A549 treated with RU486 at 1 μM for 4 hours (cell line): ENCODE data around the gene TCP1. TPM values are rescaled to one million over a fixed set of nuclear protein-coding genes. Genes with fewer than 3 reads are reported as not detected.

Experiments
- total RNA-seq: library from RNA; stranded (reverse); fragments of 200-300 nt; extraction: Qiagen RNA extraction; gene quantifications from 5 replicates; pipeline ENCODE4 v1.2.3, GENCODE V29; 2022; ENCODE audit warnings: low read depth

Gene TCP1
- total RNA-seq, result 221 to 254 TPM (median 244 TPM) in 5 replicates

DNA sequence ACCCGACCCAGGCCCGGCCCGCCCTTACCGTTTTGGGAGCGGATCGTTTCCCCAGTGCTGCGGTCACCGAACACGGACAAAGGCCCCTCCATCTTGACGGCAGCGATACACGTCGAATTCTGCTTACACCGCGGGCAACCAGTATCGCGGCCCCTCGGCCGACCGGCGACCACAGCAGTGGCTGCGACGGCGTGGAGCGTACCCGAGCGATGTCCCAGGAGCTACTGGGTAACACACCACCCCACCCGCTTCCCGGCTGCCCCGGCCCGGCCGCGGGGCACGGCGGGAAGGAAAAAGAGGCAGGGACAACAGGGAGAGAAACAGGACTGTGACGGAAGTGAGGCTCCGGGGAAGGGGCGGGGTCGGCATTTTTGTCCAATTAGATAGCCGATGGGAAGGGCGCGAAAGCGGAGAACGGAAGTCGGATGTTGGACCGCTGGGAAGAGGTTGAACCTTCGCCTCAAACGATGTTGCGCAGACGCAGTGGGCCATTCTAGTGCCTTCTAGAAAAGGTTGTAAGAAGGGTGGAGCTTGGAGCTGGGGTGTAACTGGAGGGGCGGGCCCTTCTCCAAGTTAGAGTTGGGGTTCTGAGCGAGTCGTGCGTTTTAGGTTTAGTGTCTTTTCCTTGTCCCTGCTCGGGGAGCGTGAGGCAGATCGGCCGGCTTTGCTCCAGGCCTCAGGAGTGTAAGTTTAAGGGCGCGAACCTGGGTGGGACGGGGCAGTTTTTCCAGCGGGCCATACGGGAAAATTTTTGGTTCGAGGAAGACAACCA is at the start of gene TCP1:
TSS of gene TCP1 (minus strand) at position 226 of the 772 bp plus-strand sequence. CDS start at position 92, 134 bp downstream.

DNA sequence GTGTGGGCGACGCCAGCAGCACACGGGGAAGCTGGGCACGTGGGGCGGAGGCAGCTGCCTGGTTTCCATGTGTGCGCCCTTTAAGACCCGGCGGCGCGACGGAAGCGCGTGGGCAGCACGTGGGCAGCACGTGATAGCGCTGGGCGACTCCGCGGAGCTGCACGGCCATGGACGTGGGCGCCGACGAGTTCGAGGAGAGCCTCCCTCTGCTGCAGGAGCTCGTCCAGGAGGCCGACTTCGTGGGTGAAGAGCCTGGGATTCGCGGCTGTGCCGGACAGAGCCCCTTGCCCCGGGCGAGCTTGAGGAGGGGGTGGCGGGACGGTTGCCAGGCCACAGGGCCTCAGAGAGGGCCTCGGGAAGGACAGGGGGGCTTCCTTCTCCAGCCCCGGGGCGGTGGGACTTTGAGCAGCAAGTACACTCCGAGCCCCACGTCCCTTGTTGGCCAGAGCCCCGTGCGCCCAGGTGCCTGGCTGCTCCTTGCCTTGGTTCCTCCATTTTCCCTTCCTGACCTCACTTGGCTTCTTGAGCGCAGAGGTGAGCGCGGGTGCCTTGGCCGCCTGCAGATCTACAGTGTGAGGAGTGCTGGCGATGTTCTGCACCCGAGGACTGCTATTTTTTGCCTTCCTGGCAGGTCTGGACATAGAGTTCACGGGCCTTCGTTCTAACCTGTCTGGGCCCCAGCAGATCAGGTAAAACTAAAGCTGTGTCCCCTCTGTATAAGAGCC is 10.9 kb upstream of the TCP1 start, which contains the start of gene PNLDC1:
TSS of gene PNLDC1 (plus strand) at position 136 of the 725 bp plus-strand sequence. CDS start at position 168, 32 bp downstream.

DNA sequence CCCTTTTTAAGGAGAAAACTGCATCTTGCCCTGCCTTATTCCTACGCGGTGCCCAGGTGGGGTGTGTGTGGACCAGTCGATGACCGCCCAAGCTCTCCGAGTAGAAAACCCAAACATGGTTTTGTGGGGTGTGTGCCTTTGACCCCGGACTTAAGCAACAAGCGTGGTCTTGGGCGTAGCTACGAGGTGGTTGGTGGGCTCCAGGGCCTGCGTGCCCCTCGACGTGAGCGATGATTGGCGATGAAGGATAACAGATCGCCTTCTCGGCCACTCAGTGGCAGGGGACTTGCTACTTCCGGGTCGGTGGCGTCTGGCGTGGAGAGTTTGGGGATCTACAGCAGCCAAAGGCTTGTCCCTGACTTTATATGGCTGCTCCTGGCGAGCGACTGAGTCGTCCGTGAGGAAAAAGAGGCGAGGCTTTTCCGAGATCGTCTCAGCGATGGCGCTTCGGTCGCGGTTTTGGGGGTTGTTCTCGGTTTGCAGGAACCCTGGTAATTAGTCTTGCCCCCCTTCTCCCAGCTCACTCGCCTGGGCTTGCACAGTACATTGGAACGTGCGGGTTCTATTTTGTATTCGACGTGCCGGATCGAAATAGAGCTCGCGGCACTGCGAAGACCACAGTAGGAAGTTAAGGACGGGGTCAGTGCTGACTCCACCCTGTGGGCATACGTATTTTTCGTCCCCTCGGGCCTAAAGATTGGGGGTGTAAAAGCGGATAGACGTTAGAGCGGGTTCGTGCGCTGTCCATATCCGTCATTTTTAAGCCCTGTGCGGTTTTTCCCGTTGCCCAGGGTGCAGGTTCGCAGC is 950 bp upstream of the TCP1 start, which contains the start of gene MRPL18:
TSS of gene MRPL18 (plus strand) at position 319 of the 807 bp plus-strand sequence. CDS start at position 440, 121 bp downstream.

DNA sequence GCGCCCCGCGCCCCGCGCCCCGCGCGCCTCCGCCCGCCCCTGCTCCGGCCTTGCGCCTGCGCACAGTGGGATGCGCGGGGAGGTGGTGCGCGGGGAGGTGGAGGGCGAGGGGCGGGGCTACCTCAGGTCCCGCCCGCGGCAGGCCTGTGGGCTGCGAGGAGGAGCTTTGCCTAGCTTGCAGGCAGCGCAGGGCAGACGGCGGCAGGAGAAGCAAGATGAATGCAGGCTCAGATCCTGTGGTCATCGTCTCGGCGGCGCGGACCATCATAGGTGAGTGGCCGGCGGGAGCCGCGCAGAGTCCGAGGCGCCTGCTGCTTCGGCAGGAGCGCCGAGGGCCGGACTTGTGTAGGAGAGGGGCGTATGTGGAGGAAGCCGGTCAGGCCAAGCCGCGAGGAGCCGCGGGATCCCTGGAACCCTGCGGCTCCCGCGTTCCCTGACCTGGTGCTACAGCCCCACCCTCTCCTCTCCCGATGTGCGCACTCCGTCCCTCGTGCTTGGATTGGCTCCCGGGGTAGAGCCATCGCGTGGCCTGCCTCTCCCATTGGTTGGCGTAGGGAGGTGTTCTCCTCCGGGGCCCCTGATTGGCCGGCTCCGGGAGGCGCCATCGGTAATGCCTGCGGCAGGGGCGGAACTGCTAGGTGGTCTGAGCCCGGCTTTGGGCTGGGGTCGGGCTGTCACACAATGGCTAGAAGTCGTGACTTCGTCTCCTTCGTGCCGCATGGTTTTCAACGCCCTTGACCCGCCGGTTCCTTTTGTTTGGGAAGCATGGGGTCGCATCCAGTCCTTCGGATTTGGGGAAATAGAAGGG is 27.3 kb downstream of the TCP1 start, which contains the start of gene ACAT2:
TSS of gene ACAT2 (plus strand) at position 173 of the 808 bp plus-strand sequence. CDS start at position 216, 43 bp downstream.

Other genes with a start within 250 kb of the TCP1 start
- 167 to 210 TPM (median 182 TPM) in 5 replicates for gene SOD2, start 96.4 kb downstream of the TCP1 start, total RNA-seq
- gene WTAP, start 62.1 kb downstream of the TCP1 start, total RNA-seq, result 53.1 to 76.1 TPM (median 71.2 TPM) in 5 replicates
- 27.0 to 30.8 TPM (median 27.7 TPM) in 5 replicates for gene ACAT2, start 27.6 kb downstream of the TCP1 start, total RNA-seq
- gene MRPL18, start 865 bp upstream of the TCP1 start, total RNA-seq, result 82.2 to 94.5 TPM (median 91.5 TPM) in 5 replicates
- 0.11 TPM in 1 of 5 replicates, not detected in the others for gene PNLDC1, start 10.7 kb upstream of the TCP1 start, total RNA-seq
- gene MAS1, start 101.4 kb upstream of the TCP1 start, total RNA-seq, result not detected in 5 replicates
- 27.1 to 36.3 TPM (median 30.9 TPM) in 5 replicates for gene IGF2R, start 179.5 kb upstream of the TCP1 start, total RNA-seq